HEK293 (cell line): Measurements from ENCODE around the gene RNASEH1.

Source experiments
- CTCF ChIA-PET: fragments of 350-600 bp; formaldehyde crosslinking; extraction: SDS; loops from one replicate; lab custom pipeline; 2021; ENCODE audit warnings: antibody characterized with exemption; lab: Yijun Ruan, JAX
- POLR2A ChIA-PET: fragments of 300-600 bp; formaldehyde crosslinking; extraction: SDS; loops from one replicate; lab custom pipeline; 2020; ENCODE audit warnings: antibody characterized with exemption, inconsistent platforms; lab: Yijun Ruan, JAX
- H3K27ac ChIP-seq: fragments of 200-500 bp; sonication (Bioruptor generic); 2 replicates; pipeline ENCODE4 v1.5.1; 2014; ENCODE audit warnings: low read depth, low read length, control low read depth, inconsistent platforms; ENCODE audit errors: extremely low read depth
- H3K36me3 ChIP-seq, 2 experiments: fragments of 200-500 bp in 1 of 2; sonication (Bioruptor generic) in 1 of 2; 1 replicate in 1 of 2; 2 replicates in 1 of 2; pipeline ENCODE4 v1.5.1; 2014 to 2017; ENCODE audit warnings: inconsistent platforms in 2 of 2, low read length in 2 of 2; ENCODE audit not compliant: control insufficient read depth in 2 of 2, insufficient read depth in 1 of 2
- H3K4me1 ChIP-seq: fragments of 200-500 bp; sonication (Bioruptor generic); 2 replicates; pipeline ENCODE4 v1.5.1; 2014; ENCODE audit warnings: mild to moderate bottlenecking, low read length, inconsistent platforms; ENCODE audit not compliant: control insufficient read depth, insufficient read depth
- H3K4me3 ChIP-seq: 2 replicates; pipeline ENCODE4 v1.5.1; 2011; ENCODE audit warnings: low read depth, mild to moderate bottlenecking, control low read depth, low read length, moderate library complexity
- H3K9me3 ChIP-seq: fragments of 200-500 bp; sonication (Bioruptor generic); 2 replicates; pipeline ENCODE4 v1.5.1; 2014; ENCODE audit warnings: low read depth, low read length, inconsistent platforms; ENCODE audit not compliant: control insufficient read depth, insufficient read depth
- EGR2 ChIP-seq: fragments of 450-650 bp; formaldehyde crosslinking; IDR thresholded peaks from 2 replicates; pipeline ENCODE4 v1.5.1; 2016; ENCODE audit warnings: low read depth, missing biosample characterization, missing genetic modification characterization
- FEZF1 ChIP-seq: fragments of 450-650 bp; formaldehyde crosslinking; IDR thresholded peaks from 2 replicates; pipeline ENCODE4 v1.5.1; 2016; ENCODE audit warnings: missing biosample characterization, missing genetic modification characterization
- GFI1B ChIP-seq: fragments of 450-650 bp; formaldehyde crosslinking; IDR thresholded peaks from 2 replicates; pipeline ENCODE4 v1.5.1; 2016; ENCODE audit warnings: missing biosample characterization, missing genetic modification characterization
- KLF10 ChIP-seq: fragments of 450-650 bp; IDR thresholded peaks from 2 replicates; pipeline ENCODE4 v1.5.1; 2018; ENCODE audit warnings: missing biosample characterization, mild to moderate bottlenecking, missing genetic modification characterization
- KLF7 ChIP-seq: fragments of 450-650 bp; formaldehyde crosslinking; IDR thresholded peaks from 2 replicates; pipeline ENCODE4 v1.5.1; 2016; ENCODE audit warnings: missing biosample characterization, missing genetic modification characterization, borderline replicate concordance
- KLF9 ChIP-seq: fragments of 450-650 bp; formaldehyde crosslinking; IDR thresholded peaks from 2 replicates; pipeline ENCODE4 v1.5.1; 2016; ENCODE audit warnings: missing biosample characterization, missing genetic modification characterization, low read depth
- SALL2 ChIP-seq: fragments of 450-650 bp; formaldehyde crosslinking; IDR thresholded peaks from 2 replicates; pipeline ENCODE4 v1.5.0; 2017; ENCODE audit warnings: missing biosample characterization, mild to moderate bottlenecking, missing genetic modification characterization, borderline replicate concordance
- SP3 ChIP-seq: fragments of 450-650 bp; formaldehyde crosslinking; IDR thresholded peaks from 2 replicates; pipeline ENCODE4 v1.5.1; 2016; ENCODE audit warnings: missing biosample characterization, missing genetic modification characterization
- TCF7L2 ChIP-seq: IDR thresholded peaks from 2 replicates; pipeline ENCODE4 v1.6.1; 2011; ENCODE audit warnings: low read depth, mild to moderate bottlenecking, inconsistent platforms, low read length, moderate library complexity, borderline replicate concordance
- TRIM28 ChIP-seq: IDR thresholded peaks from 2 replicates; pipeline ENCODE4 v1.6.1; 2011; ENCODE audit warnings: low read length, control low read depth, borderline replicate concordance
- WT1 ChIP-seq: fragments of 450-650 bp; formaldehyde crosslinking; IDR thresholded peaks from 2 replicates; pipeline ENCODE4 v1.5.1; 2016; ENCODE audit warnings: missing biosample characterization, missing genetic modification characterization
- ZBTB1 ChIP-seq: fragments of 450-650 bp; formaldehyde crosslinking; IDR thresholded peaks from 2 replicates; pipeline ENCODE4 v1.5.1; 2016; ENCODE audit warnings: missing biosample characterization, missing genetic modification characterization
- ZNF114 ChIP-seq: fragments of 450-650 bp; formaldehyde crosslinking; IDR thresholded peaks from 2 replicates; pipeline ENCODE4 v1.5.0; 2017; ENCODE audit warnings: missing biosample characterization, missing genetic modification characterization
- ZNF223 ChIP-seq: fragments of 450-650 bp; formaldehyde crosslinking; IDR thresholded peaks from 2 replicates; pipeline ENCODE4 v1.5.1; 2016; ENCODE audit warnings: missing biosample characterization, missing genetic modification characterization
- ZNF248 ChIP-seq: fragments of 450-650 bp; formaldehyde crosslinking; IDR thresholded peaks from 2 replicates; pipeline ENCODE4 v1.5.1; 2017; ENCODE audit warnings: missing biosample characterization, missing genetic modification characterization
- ZNF266 ChIP-seq: fragments of 450-650 bp; formaldehyde crosslinking; IDR thresholded peaks from 2 replicates; pipeline ENCODE4 v1.5.1; 2016; ENCODE audit warnings: missing biosample characterization, missing genetic modification characterization, low read depth
- ZNF302 ChIP-seq: fragments of 450-650 bp; formaldehyde crosslinking; IDR thresholded peaks from 2 replicates; pipeline ENCODE4 v1.5.1; 2016; ENCODE audit warnings: missing biosample characterization, missing genetic modification characterization, low read depth
- ZNF366 ChIP-seq: fragments of 450-650 bp; formaldehyde crosslinking; conservative IDR thresholded peaks from 2 replicates; pipeline ENCODE4 v1.5.1; 2016; ENCODE audit warnings: missing biosample characterization, missing genetic modification characterization
- ZNF404 ChIP-seq: fragments of 450-650 bp; formaldehyde crosslinking; IDR thresholded peaks from 2 replicates; pipeline ENCODE4 v1.5.1; 2017; ENCODE audit warnings: missing biosample characterization, missing genetic modification characterization
- ZNF501 ChIP-seq: fragments of 450-650 bp; formaldehyde crosslinking; IDR thresholded peaks from 2 replicates; pipeline ENCODE4 v1.5.1; 2016; ENCODE audit warnings: missing biosample characterization, missing genetic modification characterization
- ZNF544 ChIP-seq: fragments of 450-650 bp; formaldehyde crosslinking; IDR thresholded peaks from 2 replicates; pipeline ENCODE4 v1.5.0; 2017; ENCODE audit warnings: missing biosample characterization, missing genetic modification characterization
- ZNF549 ChIP-seq: fragments of 450-650 bp; IDR thresholded peaks from 2 replicates; pipeline ENCODE4 v1.5.1; 2018; ENCODE audit warnings: missing biosample characterization, missing genetic modification characterization, mild to moderate bottlenecking, inconsistent platforms, moderate library complexity
- ZNF624 ChIP-seq: fragments of 450-650 bp; formaldehyde crosslinking; IDR thresholded peaks from 2 replicates; pipeline ENCODE4 v1.5.1; 2017; ENCODE audit warnings: missing biosample characterization, missing genetic modification characterization
- ZNF658 ChIP-seq: fragments of 450-650 bp; formaldehyde crosslinking; IDR thresholded peaks from 2 replicates; pipeline ENCODE4; 2016; ENCODE audit warnings: missing biosample characterization, missing genetic modification characterization
- ZNF664 ChIP-seq: fragments of 450-650 bp; formaldehyde crosslinking; IDR thresholded peaks from 2 replicates; pipeline ENCODE4 v1.5.1; 2016; ENCODE audit warnings: missing biosample characterization, missing genetic modification characterization
- ZNF670 ChIP-seq: fragments of 450-650 bp; formaldehyde crosslinking; IDR thresholded peaks from 2 replicates; pipeline ENCODE4 v1.5.1; 2016; ENCODE audit warnings: missing biosample characterization, missing genetic modification characterization, low read depth
- ZNF776 ChIP-seq: fragments of 450-650 bp; formaldehyde crosslinking; IDR thresholded peaks from 2 replicates; pipeline ENCODE4 v1.5.0; 2017; ENCODE audit warnings: missing biosample characterization, missing genetic modification characterization, borderline replicate concordance
- ZNF777 ChIP-seq: fragments of 450-650 bp; formaldehyde crosslinking; IDR thresholded peaks from 2 replicates; pipeline ENCODE4 v1.5.1; 2017; ENCODE audit warnings: missing biosample characterization, missing genetic modification characterization, borderline replicate concordance
- ZNF785 ChIP-seq: fragments of 450-650 bp; formaldehyde crosslinking; IDR thresholded peaks from 2 replicates; pipeline ENCODE4 v1.5.1; 2016; ENCODE audit warnings: missing biosample characterization, missing genetic modification characterization
- ZSCAN16 ChIP-seq: fragments of 450-650 bp; formaldehyde crosslinking; IDR thresholded peaks from 2 replicates; pipeline ENCODE4 v1.5.1; 2016; ENCODE audit warnings: missing biosample characterization, missing genetic modification characterization
- TF ChIP-seq, protein P1 (sequence below): fragments of 450-650 bp; formaldehyde crosslinking; IDR thresholded peaks from 2 replicates; pipeline ENCODE4 v1.5.1; 2017; ENCODE audit warnings: missing biosample characterization, missing genetic modification characterization
- TF ChIP-seq, protein P2 (sequence below): fragments of 450-650 bp; formaldehyde crosslinking; IDR thresholded peaks from 2 replicates; pipeline ENCODE4 v1.5.1; 2017; ENCODE audit warnings: missing biosample characterization, missing genetic modification characterization
- TF ChIP-seq, protein P3 (sequence below): fragments of 450-650 bp; formaldehyde crosslinking; IDR thresholded peaks from 2 replicates; pipeline ENCODE4 v1.5.1; 2016; ENCODE audit warnings: missing biosample characterization, missing genetic modification characterization

RNASEH1 gene

DNA sequence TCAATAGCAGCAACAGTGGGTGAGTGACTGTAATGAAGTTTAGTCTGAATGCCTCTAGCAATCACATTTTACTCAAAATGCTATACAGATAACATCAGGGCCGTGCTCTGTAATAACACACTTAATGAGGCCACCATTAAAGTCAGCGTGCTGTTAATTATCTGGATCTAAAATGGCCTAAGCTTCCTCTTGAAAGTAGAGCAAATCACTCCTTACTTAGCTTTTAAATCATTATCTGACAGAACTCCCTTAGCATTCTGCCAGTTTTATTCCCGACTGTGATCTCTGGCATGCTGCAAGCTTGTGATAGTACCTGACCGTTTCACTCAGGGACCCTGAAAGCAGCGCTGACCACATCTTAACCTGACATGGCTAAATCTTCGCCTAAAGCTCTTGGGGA, 25.9 kb upstream of the RNASEH1 start (continued):
- TF ChIP-seq, protein P1, sequence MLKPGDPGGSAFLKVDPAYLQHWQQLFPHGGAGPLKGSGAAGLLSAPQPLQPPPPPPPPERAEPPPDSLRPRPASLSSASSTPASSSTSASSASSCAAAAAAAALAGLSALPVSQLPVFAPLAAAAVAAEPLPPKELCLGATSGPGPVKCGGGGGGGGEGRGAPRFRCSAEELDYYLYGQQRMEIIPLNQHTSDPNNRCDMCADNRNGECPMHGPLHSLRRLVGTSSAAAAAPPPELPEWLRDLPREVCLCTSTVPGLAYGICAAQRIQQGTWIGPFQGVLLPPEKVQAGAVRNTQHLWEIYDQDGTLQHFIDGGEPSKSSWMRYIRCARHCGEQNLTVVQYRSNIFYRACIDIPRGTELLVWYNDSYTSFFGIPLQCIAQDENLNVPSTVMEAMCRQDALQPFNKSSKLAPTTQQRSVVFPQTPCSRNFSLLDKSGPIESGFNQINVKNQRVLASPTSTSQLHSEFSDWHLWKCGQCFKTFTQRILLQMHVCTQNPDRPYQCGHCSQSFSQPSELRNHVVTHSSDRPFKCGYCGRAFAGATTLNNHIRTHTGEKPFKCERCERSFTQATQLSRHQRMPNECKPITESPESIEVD = peak; percentile 51; the same call in 1 of the 2 replicates
- no peak for TF ChIP-seq ZNF670 (tag by site-specific recombination)
- 0 out of 2 replicates have a peak, but pooled peaks have one; percentile 46 for TF ChIP-seq TRIM28
- TF ChIP-seq ZNF501 = no peak
- TF ChIP-seq WT1 (tag by site-specific recombination) = peak; percentile 89
- no peak for TF ChIP-seq KLF7
- TF ChIP-seq ZSCAN16 (tag by site-specific recombination) = no peak
- TF ChIP-seq ZNF302 (tag by site-specific recombination) = no peak
- no peak for TF ChIP-seq KLF9 (tag by site-specific recombination)
- TF ChIP-seq, protein P2, sequence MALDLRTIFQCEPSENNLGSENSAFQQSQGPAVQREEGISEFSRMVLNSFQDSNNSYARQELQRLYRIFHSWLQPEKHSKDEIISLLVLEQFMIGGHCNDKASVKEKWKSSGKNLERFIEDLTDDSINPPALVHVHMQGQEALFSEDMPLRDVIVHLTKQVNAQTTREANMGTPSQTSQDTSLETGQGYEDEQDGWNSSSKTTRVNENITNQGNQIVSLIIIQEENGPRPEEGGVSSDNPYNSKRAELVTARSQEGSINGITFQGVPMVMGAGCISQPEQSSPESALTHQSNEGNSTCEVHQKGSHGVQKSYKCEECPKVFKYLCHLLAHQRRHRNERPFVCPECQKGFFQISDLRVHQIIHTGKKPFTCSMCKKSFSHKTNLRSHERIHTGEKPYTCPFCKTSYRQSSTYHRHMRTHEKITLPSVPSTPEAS (tag by site-specific recombination) = no peak
- no peak for TF ChIP-seq KLF10 (tag by site-specific recombination)
- no peak for TF ChIP-seq ZNF624
- TF ChIP-seq ZNF366 (tag by site-specific recombination) = no peak
- TF ChIP-seq ZBTB1 = no peak
- TF ChIP-seq TCF7L2 = 0 out of 2 replicates have a peak, but pooled peaks have one; percentile 24
- TF ChIP-seq ZNF776 = no peak

DNA sequence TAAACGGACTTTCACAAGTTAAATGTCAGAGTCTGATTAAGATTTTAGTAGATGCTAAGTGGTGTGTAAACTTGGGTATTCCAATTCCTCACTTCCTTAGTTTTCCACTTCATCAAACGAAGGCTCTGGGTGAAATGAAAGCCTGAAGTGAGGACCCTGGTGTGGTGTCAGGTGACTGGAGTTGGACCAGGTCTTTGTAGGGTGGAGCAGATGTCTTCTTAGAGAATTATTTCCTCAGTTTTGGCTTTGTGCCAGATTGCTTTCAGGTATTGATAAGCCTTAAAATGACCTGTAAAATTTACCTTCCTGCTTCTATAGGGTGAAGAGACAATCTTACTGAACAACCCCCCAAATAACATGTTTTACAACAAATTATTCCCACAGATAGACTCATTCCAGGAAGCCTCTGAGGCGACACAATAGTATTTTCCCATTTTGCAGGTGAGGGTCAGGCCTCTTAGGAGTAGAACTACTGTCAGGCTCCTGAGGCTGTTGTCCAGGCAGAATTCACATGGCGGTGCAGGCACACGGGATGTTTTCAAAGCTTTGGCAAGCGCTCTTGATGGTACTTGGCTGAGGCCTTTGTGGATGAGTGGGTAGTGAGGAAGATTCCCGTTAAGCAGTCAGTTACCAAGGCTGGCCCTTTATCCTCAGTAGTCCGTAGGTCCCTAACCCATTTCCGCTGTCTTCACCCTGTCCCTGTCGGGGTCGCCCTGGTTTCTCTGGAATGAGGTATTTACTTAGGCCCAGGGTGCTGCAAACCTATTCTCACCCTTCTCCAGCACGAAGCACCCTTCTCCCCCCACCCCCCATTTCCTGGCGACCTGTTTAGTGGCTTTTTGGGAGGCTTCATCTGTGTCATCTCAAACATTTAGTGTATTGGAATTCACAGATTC, 23.5 kb upstream of the RNASEH1 start:
- Histone ChIP-seq H3K4me3 (no peak overlapping the region), H3K4me1 (peaks cover 2% of the 10 kb centered on the region; the same call in 1 of the 2 replicates), H3K27ac (no peak overlapping the region), H3K9me3 (no peaks in the 10 kb centered on the region), H3K36me3 (peaks cover 35 to 81% of the 10 kb centered on the region in 2 experiments)
- ChIA-PET POLR2A (interaction anchor here (3.7 kb wide), 1 partner anchor 23 kb away, joined by 18 read pairs; the partner anchor contains the start of gene RNASEH1), CTCF (no interaction called here)
- TF ChIP-seq ZNF664 (tag by site-specific recombination) = no peak
- TF ChIP-seq EGR2 (tag by site-specific recombination) = no peak
- TF ChIP-seq ZNF223 = no peak
- TF ChIP-seq ZNF777 = no peak

DNA sequence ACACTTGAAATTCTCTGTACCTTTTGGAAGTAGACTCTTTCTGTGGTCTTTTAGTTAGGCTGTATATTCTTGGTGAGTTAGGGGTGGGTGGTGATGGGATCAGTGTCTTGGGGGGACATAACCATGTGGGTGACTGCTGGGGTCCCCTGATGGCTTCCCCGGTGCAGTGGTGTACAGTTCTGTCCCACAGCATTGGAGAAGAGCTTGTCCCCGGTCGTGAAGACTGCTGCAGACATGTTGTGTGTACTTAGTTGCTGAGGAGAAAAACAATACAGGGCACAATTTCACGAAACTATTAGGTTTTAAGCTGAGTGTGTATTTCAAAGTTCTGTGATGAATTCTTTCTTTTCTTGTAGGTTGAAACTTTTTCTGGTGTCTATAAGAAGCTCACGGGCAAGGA, 22.3 kb upstream of the RNASEH1 start:
- CTCF ChIA-PET = no interaction called here
- H3K36me3 ChIP-seq = peaks cover 36 to 87% of the 10 kb centered on the region in 2 experiments
- H3K27ac ChIP-seq = no peak overlapping the region
- POLR2A ChIA-PET = interaction anchor here (0.6 to 3.7 kb wide), 2 partner anchors 8 to 22 kb away, joined by 3 to 18 read pairs; partner anchors contain the start of gene RNASEH1
- no peaks in the 10 kb centered on the region for H3K9me3 ChIP-seq
- H3K4me1 ChIP-seq = peaks cover 2% of the 10 kb centered on the region; the same call in 1 of the 2 replicates
- no peak overlapping the region for H3K4me3 ChIP-seq
- no peak for TF ChIP-seq SP3 (tag by site-specific recombination)
- no peak for TF ChIP-seq SALL2 (tag by site-specific recombination)
- TF ChIP-seq ZNF114 (tag by site-specific recombination) = no peak
- TF ChIP-seq, protein P3, sequence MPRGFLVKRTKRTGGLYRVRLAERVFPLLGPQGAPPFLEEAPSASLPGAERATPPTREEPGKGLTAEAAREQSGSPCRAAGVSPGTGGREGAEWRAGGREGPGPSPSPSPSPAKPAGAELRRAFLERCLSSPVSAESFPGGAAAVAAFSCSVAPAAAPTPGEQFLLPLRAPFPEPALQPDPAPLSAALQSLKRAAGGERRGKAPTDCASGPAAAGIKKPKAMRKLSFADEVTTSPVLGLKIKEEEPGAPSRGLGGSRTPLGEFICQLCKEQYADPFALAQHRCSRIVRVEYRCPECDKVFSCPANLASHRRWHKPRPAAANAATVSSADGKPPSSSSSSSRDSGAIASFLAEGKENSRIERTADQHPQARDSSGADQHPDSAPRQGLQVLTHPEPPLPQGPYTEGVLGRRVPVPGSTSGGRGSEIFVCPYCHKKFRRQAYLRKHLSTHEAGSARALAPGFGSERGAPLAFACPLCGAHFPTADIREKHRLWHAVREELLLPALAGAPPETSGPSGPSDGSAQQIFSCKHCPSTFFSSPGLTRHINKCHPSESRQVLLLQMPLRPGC = no peak
- TF ChIP-seq GFI1B (tag by site-specific recombination) = no peak
- TF ChIP-seq ZNF544 (tag by site-specific recombination) = no peak
- TF ChIP-seq ZBTB1 = no peak
- no peak for TF ChIP-seq ZNF266
- TF ChIP-seq FEZF1 (tag by site-specific recombination) = no peak
- no peak for TF ChIP-seq ZNF658
- no peak for TF ChIP-seq ZNF549 (tag by site-specific recombination)
- no peak for TF ChIP-seq ZNF785 (tag by site-specific recombination)
- TF ChIP-seq ZNF248 (tag by site-specific recombination) = no peak
- TF ChIP-seq ZNF404 (tag by site-specific recombination) = no peak
